H9 (cell line): Measurements from ENCODE around the gene ZNF407. TPM values are rescaled to one million over a fixed set of nuclear protein-coding genes. Genes with fewer than 3 reads are reported as not detected.

Source experiments
- DNase-seq: peaks from one replicate; pipeline ENCODE4 v3.0.0-alpha.2; 2017
- H2AFZ ChIP-seq: one replicate; pipeline ENCODE4 v1.6.1; 2013; ENCODE audit warnings: mild to moderate bottlenecking, low read length, control low read depth, moderate library complexity
- H2AK5ac ChIP-seq: 2 replicates; pipeline ENCODE4 v1.6.1; 2013; ENCODE audit warnings: low read length, control low read depth, mixed read lengths; ENCODE audit not compliant: insufficient read length
- H2BK120ac ChIP-seq: one replicate; pipeline ENCODE4 v1.6.1; 2013; ENCODE audit warnings: low read depth, mild to moderate bottlenecking, low read length, control low read depth, inconsistent platforms; ENCODE audit not compliant: poor library complexity, severe bottlenecking
- H2BK12ac ChIP-seq: 2 replicates; pipeline ENCODE4 v1.6.1; 2013; ENCODE audit warnings: low read length, control low read depth, mixed read lengths, low read depth; ENCODE audit not compliant: insufficient read length
- H2BK15ac ChIP-seq: 2 replicates; pipeline ENCODE4 v1.6.1; 2013; ENCODE audit warnings: low read depth, low read length, control low read depth
- H2BK20ac ChIP-seq: one replicate; pipeline ENCODE4 v1.6.1; 2013; ENCODE audit warnings: low read depth, mild to moderate bottlenecking, low read length, control low read depth, inconsistent platforms; ENCODE audit not compliant: poor library complexity, severe bottlenecking
- H2BK5ac ChIP-seq: 2 replicates; pipeline ENCODE4 v1.6.1; 2013; ENCODE audit warnings: low read length, control low read depth, mixed read lengths; ENCODE audit not compliant: insufficient read length
- H3K14ac ChIP-seq: 2 replicates; pipeline ENCODE4 v1.6.1; 2013; ENCODE audit warnings: low read length, control low read depth; ENCODE audit not compliant: insufficient read depth
- H3K18ac ChIP-seq: 2 replicates; pipeline ENCODE4 v1.6.1; 2013; ENCODE audit warnings: low read depth, mild to moderate bottlenecking, mixed read lengths, low read length, control low read depth; ENCODE audit not compliant: insufficient read length
- H3K23ac ChIP-seq: 2 replicates; pipeline ENCODE4 v1.6.1; 2013; ENCODE audit warnings: low read length, control low read depth, mixed read lengths, low read depth; ENCODE audit not compliant: insufficient read length
- H3K23me2 ChIP-seq: 2 replicates; pipeline ENCODE4 v1.6.1; 2013; ENCODE audit warnings: low read depth, mild to moderate bottlenecking, mixed read lengths, low read length, control low read depth; ENCODE audit not compliant: insufficient read length, poor library complexity, severe bottlenecking
- H3K27ac ChIP-seq: 2 replicates; pipeline ENCODE4 v1.5.1; 2013; ENCODE audit warnings: low read length, control low read depth, mixed read lengths, low read depth; ENCODE audit not compliant: insufficient read length
- H3K27me3 ChIP-seq: 2 replicates; pipeline ENCODE4 v1.6.1; 2013; ENCODE audit warnings: low read length, control low read depth, inconsistent platforms; ENCODE audit not compliant: insufficient read depth
- H3K4ac ChIP-seq: 2 replicates; pipeline ENCODE4 v1.6.1; 2013; ENCODE audit warnings: low read depth, mild to moderate bottlenecking, control low read depth, inconsistent platforms, low read length, moderate library complexity
- H3K4me1 ChIP-seq: 2 replicates; pipeline ENCODE4 v1.6.1; 2013; ENCODE audit warnings: low read length, control low read depth, inconsistent platforms; ENCODE audit not compliant: insufficient read depth
- H3K4me2 ChIP-seq: 2 replicates; pipeline ENCODE4 v1.6.1; 2013; ENCODE audit warnings: low read length, control low read depth, mixed read lengths; ENCODE audit not compliant: insufficient read length, insufficient read depth
- H3K56ac ChIP-seq: 2 replicates; pipeline ENCODE4 v1.6.1; 2013; ENCODE audit warnings: low read depth, mild to moderate bottlenecking, mixed read lengths, low read length, control low read depth; ENCODE audit not compliant: insufficient read length
- H3K79me1 ChIP-seq: 2 replicates; pipeline ENCODE4 v1.6.1; 2013; ENCODE audit warnings: low read depth, mild to moderate bottlenecking, moderate library complexity, low read length, control low read depth, inconsistent platforms; ENCODE audit not compliant: insufficient read depth, poor library complexity, severe bottlenecking
- H3K79me2 ChIP-seq: 2 replicates; pipeline ENCODE4 v1.6.1; 2013; ENCODE audit warnings: low read length, control low read depth, inconsistent platforms; ENCODE audit not compliant: insufficient read depth
- H3K9ac ChIP-seq: 2 replicates; pipeline ENCODE4 v1.6.1; 2013; ENCODE audit warnings: low read length, control low read depth, mixed read lengths; ENCODE audit not compliant: insufficient read length; ENCODE audit errors: extremely low read depth
- H3K9me3 ChIP-seq: one replicate; pipeline ENCODE4 v1.6.1; 2013; ENCODE audit warnings: low read depth, low read length, inconsistent platforms; ENCODE audit not compliant: control insufficient read depth
- H3T11ph ChIP-seq: one replicate; pipeline ENCODE4 v1.6.1; 2013; ENCODE audit warnings: mild to moderate bottlenecking, low read length, control low read depth, inconsistent platforms
- H4K20me1 ChIP-seq: one replicate; pipeline ENCODE4 v1.6.1; 2013; ENCODE audit not compliant: control insufficient read depth, insufficient read length, insufficient read depth
- H4K5ac ChIP-seq: 2 replicates; pipeline ENCODE4 v1.6.1; 2013; ENCODE audit warnings: low read depth, mild to moderate bottlenecking, mixed read lengths, low read length, control low read depth; ENCODE audit not compliant: insufficient read length
- H4K8ac ChIP-seq: replicated peaks from 2 replicates; pipeline ENCODE4 v1.6.1; 2013; ENCODE audit warnings: low read length, control low read depth, mixed read lengths, low read depth; ENCODE audit not compliant: insufficient read length
- H4K91ac ChIP-seq: 2 replicates; pipeline ENCODE4 v1.6.1; 2013; ENCODE audit warnings: low read depth, mild to moderate bottlenecking, moderate library complexity, mixed read lengths, low read length, control low read depth; ENCODE audit not compliant: insufficient read length
- H3K27ac Mint-ChIP-seq, 3 experiments: 2 replicates in 2 of 3; 3 replicates in 1 of 3; pipeline ENCODE4 v1.8.0; 2020 to 2021; ENCODE audit warnings: mixed read lengths in 3 of 3, mild to moderate bottlenecking in 1 of 3, moderate library complexity in 1 of 3
- H3K27me3 Mint-ChIP-seq: 2 replicates; pipeline ENCODE4 v1.8.0; 2021; ENCODE audit warnings: low read depth, mild to moderate bottlenecking, moderate library complexity, mixed read lengths
- H3K36me3 Mint-ChIP-seq, 3 experiments: 2 replicates in 2 of 3; 3 replicates in 1 of 3; pipeline ENCODE4 v1.8.0; 2020 to 2021; ENCODE audit warnings: low read depth in 3 of 3, mixed read lengths in 3 of 3; ENCODE audit not compliant: insufficient read depth in 1 of 3
- H3K4me1 Mint-ChIP-seq, 2 experiments: 2 replicates each; pipeline ENCODE4 v1.8.0; 2020; ENCODE audit warnings: mixed read lengths in 2 of 2
- H3K4me3 Mint-ChIP-seq, 2 experiments: 2 replicates in 1 of 2; 3 replicates in 1 of 2; pipeline ENCODE4 v1.8.0; 2020 to 2021; ENCODE audit warnings: mild to moderate bottlenecking in 2 of 2, mixed read lengths in 2 of 2, moderate library complexity in 1 of 2
- H3K9me3 Mint-ChIP-seq, 2 experiments: 2 replicates in 1 of 2; 3 replicates in 1 of 2; pipeline ENCODE4 v1.8.0; 2020; ENCODE audit warnings: mild to moderate bottlenecking in 2 of 2, mixed read lengths in 2 of 2, moderate library complexity in 1 of 2
- WGBS: extraction: QIAGEN DNeasy Blood & Tissue Kit; methylation state at CpG from one replicate; pipeline ENCODE4 v1.1.7; 2013; ENCODE audit warnings: missing lambda C conversion rate, low lambda C conversion rate, mixed read lengths; ENCODE audit not compliant: insufficient read length; ENCODE audit errors: extremely low coverage; 5-methylcytosine and 5-hydroxymethylcytosine counted together
- total RNA-seq: library from RNA; stranded (reverse); gene quantifications from 2 replicates; pipeline ENCODE4 v1.2.1, GENCODE V29; 2021
- TF ChIP-seq, protein P1 (sequence below): fragments of 200-600 bp; sonication (generic); conservative IDR thresholded peaks from 3 replicates; pipeline ENCODE4 v1.8.0; 2021; ENCODE audit warnings: antibody characterized with exemption, mild to moderate bottlenecking

Gene ZNF407
- total RNA-seq, 1 experiment from 2014 or later = 8.7 TPM

DNA sequence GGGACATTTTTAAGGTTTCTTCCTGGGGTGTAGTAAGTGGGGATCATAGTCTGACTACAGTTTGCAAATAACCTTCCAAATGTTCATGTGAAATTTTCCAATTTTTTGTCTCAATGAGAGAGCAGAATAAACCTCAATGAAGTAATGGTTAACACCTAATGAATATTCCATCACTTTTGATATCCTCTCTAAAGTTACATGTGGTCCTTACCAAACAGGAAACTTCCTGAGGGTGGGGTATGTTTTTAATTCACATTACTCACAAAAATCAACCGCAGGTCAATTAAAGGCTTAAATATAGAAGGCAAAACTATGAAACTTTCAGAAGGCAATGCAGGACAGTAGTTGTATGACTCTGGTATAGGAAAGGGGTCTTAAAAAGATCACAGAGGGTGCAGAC is 13.2 kb downstream of the ZNF407 start:
- H3K4me3 Mint-ChIP-seq = no peak overlapping the region
- no peaks in the 10 kb centered on the region for H3K79me2 ChIP-seq
- no peak overlapping the region for H4K8ac ChIP-seq

More for the DNA sequence above, 13.2 kb downstream of the ZNF407 start:
- no peak overlapping the region for H2BK120ac ChIP-seq
- no peak overlapping the region for H3K56ac ChIP-seq
- Mint-ChIP-seq H3K36me3 (no peaks in the 10 kb centered on the region; a peak in 1 of 7 replicates), H3K27ac (no peak overlapping the region), H3K4me1 (peaks cover 2 to 3% of the 10 kb centered on the region in 2 experiments; a peak in 2 of 4 replicates), H3K27me3 (no peaks in the 10 kb centered on the region), H3K9me3 (no peaks in the 10 kb centered on the region; a peak in 1 of 5 replicates)
- no peaks in the 10 kb centered on the region for H3K9me3 ChIP-seq
- no CpG with 5 or more reads among the region's 1 CpG for WGBS
- H3T11ph ChIP-seq = no peak overlapping the region
- no peak overlapping the region for H4K5ac ChIP-seq
- no peaks in the 10 kb centered on the region for H3K27me3 ChIP-seq
- H3K9ac ChIP-seq = no peak overlapping the region
- no peaks in the 10 kb centered on the region for H3K23me2 ChIP-seq
- no peak overlapping the region for H3K4me2 ChIP-seq
- no peak for DNase-seq
- no peak overlapping the region for H3K18ac ChIP-seq
- H4K91ac ChIP-seq = no peak overlapping the region
- H2BK12ac ChIP-seq = no peak overlapping the region
- no peak overlapping the region for H2BK5ac ChIP-seq
- H3K27ac ChIP-seq = no peak overlapping the region
- no peak overlapping the region for H2AFZ ChIP-seq
- H3K4me1 ChIP-seq = no peaks in the 10 kb centered on the region
- H2BK20ac ChIP-seq = no peak overlapping the region
- TF ChIP-seq, protein P1, sequence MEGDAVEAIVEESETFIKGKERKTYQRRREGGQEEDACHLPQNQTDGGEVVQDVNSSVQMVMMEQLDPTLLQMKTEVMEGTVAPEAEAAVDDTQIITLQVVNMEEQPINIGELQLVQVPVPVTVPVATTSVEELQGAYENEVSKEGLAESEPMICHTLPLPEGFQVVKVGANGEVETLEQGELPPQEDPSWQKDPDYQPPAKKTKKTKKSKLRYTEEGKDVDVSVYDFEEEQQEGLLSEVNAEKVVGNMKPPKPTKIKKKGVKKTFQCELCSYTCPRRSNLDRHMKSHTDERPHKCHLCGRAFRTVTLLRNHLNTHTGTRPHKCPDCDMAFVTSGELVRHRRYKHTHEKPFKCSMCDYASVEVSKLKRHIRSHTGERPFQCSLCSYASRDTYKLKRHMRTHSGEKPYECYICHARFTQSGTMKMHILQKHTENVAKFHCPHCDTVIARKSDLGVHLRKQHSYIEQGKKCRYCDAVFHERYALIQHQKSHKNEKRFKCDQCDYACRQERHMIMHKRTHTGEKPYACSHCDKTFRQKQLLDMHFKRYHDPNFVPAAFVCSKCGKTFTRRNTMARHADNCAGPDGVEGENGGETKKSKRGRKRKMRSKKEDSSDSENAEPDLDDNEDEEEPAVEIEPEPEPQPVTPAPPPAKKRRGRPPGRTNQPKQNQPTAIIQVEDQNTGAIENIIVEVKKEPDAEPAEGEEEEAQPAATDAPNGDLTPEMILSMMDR = no peak
- H3K14ac ChIP-seq = no peak overlapping the region
- no peak overlapping the region for H3K23ac ChIP-seq
- no peaks in the 10 kb centered on the region for H4K20me1 ChIP-seq
- no peak overlapping the region for H2BK15ac ChIP-seq
- H3K4ac ChIP-seq = no peak overlapping the region
- no peak overlapping the region for H2AK5ac ChIP-seq
- no peaks in the 10 kb centered on the region for H3K79me1 ChIP-seq
